GM12801 (cell line): Measurements from ENCODE around the gene PRKCA.

Source experiments
- CTCF ChIP-seq: IDR thresholded peaks from one replicate; pipeline ENCODE4 v1.5.1; 2011; ENCODE audit warnings: control low read depth; ENCODE audit not compliant: insufficient read length; ENCODE audit errors: extremely low read depth

PRKCA gene

GRCh38 chr17:66799849-66800537 is 497.6 kb downstream of the PRKCA start:
- TF ChIP-seq CTCF, result no peak

GRCh38 chr17:66803474-66803951 is 501.1 kb downstream of the PRKCA start:
- no peak for TF ChIP-seq CTCF

GRCh38 chr17:66805567-66805966 is 503.2 kb downstream of the PRKCA start:
- no peak for TF ChIP-seq CTCF

GRCh38 chr17:66807182-66807581 is 504.8 kb downstream of the PRKCA start:
- TF ChIP-seq CTCF, result no peak

GRCh38 chr17:66809408-66809807 is 507.0 kb downstream of the PRKCA start:
- no peak for TF ChIP-seq CTCF

- no peak for TF ChIP-seq CTCF
These were observed 508.7 kb downstream of the PRKCA start for GRCh38 chr17:66810951-66811682.

GRCh38 chr17:66811683-66812054 is 509.3 kb downstream of the PRKCA start:
- no peak for TF ChIP-seq CTCF
